DMS153 treated with DMSO at 0.1 percent for 48 hours (cell line): ENCODE results near the gene RMND5B.
A peak's percentile ranks its signal among the peaks of the same experiment; 100 is the strongest.
"Not testable (repeated sequence)": the region's sequence is repeated elsewhere in the genome, so short reads cannot be mapped to it uniquely, and the experiment has no call there.

Experiments
- DNase-seq: peaks from one replicate; lab custom pipeline; 2025; ENCODE audit not compliant: unreplicated experiment; lab: John Stamatoyannopoulos, UW

RMND5B gene, protein sequence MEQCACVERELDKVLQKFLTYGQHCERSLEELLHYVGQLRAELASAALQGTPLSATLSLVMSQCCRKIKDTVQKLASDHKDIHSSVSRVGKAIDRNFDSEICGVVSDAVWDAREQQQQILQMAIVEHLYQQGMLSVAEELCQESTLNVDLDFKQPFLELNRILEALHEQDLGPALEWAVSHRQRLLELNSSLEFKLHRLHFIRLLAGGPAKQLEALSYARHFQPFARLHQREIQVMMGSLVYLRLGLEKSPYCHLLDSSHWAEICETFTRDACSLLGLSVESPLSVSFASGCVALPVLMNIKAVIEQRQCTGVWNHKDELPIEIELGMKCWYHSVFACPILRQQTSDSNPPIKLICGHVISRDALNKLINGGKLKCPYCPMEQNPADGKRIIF

DNA sequence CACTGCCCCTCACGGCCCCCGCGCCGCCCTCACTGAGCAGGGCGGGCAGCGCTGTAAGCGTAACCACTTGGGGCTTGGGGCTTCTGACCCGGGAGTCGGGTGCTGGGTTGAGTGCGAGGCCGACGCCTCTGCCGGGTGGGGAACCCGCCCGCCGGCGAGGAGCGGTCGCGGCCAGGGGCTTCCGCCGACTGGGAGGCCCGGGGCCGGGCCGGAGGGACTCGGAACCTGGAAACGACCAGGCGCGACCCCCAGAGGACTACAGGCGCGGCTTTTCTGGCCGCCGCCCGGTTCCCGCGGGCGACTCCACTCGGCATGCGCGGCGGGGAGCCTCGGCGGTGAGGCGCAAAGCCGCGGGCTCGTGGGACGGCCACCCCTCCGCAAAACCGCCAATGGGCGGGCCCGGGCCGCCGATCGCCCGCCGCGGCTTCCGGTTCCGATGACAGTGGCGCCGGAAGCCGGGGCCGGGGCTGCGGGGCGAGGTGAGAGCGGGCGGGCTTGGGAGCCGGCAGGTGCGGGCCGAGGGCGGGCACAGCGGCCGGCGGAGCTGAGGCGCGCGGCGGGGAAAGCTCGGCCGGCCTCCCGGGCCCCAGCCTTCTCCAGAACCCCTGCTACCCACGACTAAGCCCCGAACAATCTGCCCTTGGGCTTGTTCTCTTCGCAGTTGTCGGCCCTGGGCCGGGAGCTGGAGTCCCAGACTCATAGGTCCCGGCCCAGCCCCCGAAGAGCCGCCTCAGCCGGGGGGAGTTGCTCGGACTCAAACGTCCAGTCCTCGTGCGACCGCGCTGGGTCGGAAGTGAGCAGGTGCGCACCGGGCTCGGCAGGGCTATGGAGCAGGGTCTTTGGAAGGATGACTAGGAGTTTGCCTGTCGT lies at the start of gene RMND5B:
TSS of gene RMND5B (plus strand) at position 439 of the 870 bp plus-strand sequence. CDS start 7,106 bp downstream, outside the sequence.
- DNase-seq, result peak; percentile 20

DNA sequence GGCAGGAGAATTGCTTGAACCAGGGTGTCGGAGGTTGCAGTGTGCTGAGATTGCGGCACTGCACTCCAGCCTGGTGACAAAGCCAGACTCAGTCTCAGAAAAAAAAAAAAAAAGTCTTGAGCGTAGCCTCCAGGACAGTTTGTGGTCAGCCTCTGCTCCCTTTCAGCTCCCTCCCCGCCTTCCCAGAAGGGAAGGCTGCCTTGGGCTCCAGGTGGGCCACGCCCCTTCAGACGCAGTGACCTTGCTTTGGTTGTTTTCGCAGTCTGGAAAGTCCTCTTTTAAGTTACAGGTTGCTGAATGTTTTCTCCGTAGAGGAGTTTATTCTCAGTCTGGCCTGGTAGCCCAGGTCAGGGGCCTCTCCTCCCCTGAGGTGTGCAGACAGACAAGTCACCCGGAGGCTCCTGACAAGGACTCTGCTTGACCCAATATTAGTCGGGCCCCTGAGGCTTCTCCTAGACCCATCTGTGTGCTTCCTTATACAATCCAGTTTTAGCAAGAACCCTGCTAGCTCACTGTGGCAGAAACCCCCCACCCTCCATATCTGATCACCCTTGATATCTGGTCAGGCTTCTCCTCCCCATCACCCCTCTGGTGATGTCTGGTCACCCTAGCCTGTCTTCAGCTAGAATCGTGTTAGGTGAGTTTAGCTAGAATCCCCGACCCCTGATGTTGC lies 49.1 kb upstream of the RMND5B start:
- no peak for DNase-seq

DNA sequence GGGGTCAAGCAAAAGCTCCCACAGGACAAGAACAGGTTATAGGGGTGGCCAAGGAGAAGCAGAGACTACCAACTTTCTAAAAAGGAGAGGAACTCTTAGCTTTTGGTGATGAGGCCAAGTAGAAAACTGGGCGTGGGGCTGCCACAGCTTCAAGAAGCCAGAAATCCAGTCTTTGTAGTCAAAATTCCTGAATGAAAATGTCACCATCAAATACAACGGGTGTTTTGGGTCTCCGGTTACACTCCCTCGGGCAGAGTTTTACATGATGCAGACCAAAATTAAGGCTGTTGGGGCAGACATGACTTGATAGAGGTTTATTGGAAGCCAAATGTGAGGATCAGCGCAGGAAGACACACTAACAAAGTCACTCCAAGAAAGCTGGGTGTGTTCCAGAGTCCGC lies 46.9 kb upstream of the RMND5B start:
- DNase-seq, result no peak

DNA sequence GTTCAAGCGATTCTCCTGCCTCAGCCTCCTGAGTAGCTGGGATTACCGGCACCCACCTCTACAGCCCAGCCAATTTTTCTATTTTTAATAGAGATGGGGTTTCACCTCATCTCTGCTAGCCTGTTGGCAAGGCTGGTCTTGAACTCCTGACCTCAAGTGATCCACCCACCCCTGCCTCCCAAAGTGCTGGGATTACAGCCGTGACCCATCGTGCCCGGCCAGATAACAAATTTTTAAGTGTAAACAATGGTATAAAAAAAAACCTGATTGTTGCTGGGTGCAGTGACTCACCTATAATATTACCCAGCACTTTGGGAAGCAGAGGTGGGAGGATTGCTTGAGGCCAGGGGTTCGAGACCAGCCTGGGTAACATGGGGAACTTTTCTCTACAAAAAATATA lies 45.5 kb upstream of the RMND5B start:
- no peak for DNase-seq

DNA sequence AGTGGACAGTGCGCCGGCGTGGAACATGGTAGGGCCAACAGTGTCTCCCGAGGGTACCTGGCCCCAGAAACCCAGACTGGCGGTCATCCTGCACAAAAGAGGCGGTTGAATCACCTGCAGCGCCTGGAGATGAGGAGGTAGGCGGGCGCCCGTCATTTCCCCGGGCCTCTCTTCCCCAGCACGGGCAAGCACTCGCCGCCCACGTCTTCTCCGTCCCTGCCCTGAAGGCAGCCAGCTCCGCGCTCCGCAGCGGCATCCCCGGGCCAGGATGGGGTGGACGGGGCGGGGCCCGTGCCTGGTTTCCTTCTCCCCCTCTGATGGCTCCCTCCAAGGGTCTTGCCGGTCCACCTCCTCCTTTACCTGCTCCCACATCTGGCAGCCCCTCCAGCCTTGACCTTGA lies 44.5 kb upstream of the RMND5B start:
- DNase-seq, result no peak

DNA sequence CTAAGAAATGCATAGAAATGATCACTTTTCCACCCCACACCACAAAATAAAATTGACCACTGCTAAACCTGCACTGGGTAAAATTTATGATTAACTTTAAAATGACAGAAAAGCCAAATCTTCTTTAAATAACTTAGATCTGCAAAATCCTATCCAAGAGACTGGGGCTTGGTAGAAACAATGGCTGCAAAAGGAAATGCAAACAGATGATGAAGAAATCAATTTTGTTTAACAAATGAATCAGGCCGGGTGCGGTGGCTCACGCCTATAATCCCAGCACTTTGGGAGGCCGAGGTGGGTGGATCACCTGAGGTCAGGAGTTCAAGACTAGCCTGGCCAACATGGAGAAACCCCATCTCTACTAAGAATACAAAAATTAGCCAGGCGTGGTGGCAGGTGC lies 43.6 kb upstream of the RMND5B start:
- DNase-seq, result not testable (repeated sequence)

DNA sequence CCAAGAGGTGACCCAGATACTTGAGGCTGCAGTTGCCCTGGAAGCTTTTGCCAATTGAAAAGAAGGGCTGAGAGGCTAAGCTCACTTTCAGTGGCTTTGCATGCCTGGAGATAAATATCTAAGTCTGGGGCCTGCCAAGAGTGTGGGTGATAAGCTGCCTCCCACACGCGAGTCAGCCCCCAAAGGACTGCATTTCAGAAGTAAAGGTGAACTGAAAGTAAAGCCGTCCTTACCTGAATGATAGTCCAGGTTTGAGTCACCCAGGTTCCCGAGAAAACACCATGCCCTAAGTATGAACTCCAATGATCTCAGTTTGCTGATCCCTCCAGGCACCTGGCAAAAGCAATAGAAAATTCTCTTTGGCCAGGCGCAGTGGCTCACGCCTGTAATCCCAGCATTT lies 40.0 kb upstream of the RMND5B start:
- no peak for DNase-seq

DNA sequence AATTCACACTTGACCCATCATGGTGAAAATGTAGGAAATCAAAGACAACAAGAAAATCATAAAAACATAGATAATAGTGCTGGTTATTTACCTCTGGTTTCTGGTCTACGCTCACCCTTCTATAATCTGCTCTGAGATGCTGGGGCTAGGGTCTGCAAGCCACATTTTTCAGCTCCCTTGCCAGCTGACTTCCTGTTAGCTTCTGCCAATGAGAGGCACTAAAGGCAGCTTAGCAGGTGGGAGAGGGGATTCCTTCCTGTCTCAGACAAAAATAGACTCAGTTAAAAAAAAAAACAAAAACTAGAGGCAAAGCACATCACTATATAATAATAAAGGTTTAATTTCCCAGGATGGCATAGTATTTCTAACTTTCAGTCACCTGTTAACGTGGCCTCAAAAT lies 37.7 kb upstream of the RMND5B start:
- DNase-seq, result no peak

DNA sequence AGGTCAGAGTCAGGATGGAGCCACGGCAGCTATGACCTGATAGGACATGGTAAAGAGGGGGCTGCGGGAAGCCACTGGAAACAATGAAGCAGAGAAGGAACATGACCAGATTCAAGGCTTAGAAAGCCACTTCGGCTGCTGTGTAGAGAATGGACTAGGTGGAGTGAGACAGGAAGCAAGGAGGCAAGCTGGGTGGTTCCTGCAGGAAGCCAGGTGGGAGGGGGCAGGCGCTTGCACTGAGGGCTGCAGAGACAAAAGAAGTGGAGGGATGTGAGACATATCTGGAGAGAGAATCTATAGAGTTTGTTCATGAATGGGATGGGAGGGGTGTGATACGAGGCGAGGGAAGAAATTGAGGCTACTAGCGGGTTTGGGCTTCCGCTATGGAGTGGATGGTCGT lies 36.5 kb upstream of the RMND5B start:
- DNase-seq, result no peak

DNA sequence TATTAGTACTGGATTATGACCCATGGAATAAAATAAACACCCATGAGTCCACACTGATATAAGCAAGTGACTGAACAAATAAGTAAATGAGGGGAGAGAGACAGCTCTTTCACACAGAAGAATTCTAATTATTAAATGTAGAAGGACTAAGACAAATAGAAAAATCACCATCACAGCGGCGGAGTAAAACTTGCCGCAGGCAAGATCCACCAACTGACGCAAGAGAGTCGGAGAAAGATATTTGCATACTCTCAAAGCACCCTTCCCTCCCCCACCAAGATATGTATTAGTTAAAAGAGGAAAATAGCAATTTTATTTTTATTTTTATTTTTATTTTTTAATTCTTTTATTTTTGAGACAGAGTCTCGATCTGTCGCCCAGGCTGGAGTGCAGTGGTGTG lies 32.1 kb upstream of the RMND5B start:
- no peak for DNase-seq

DNA sequence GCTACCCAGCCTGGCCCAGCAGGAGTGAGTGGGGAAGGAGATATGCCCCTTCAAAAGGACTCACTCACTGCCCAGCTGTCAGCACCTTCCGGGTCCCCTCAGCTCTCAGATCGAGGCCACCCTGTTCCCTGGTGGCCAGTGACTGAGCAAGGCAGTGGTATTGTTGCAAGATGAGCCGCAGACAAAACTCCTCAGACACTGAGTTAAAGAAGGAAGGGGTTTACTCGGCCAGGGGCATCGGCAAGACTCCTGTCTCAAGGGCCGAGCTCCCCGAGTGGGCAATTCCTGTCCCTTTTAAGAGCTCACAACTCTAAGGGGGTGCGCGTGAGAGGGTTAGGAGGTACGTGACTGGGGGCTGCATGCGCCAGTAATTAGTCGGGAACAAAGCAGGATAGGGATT lies 27.2 kb upstream of the RMND5B start:
- no peak for DNase-seq

DNA sequence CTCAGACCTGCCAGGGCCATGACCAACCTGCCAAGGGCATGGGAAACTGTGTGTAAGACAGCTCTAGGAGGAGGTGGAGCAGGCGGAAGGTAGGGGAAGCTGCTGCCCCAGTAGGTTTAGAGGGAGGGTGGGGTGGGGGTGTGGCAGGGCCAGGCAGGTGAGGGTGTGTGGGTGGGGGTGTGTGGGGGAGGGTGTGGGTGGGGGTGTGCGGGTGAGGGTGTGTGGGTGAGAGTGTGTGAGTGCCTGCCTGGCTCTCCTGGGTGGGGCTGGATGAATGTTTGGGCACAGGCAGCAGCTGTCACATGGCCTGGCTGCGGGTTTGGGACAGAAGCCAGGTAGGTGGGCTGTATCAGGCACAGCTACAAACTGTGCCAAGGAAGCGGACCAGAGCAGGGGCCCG lies 26.3 kb upstream of the RMND5B start:
- no peak for DNase-seq

DNA sequence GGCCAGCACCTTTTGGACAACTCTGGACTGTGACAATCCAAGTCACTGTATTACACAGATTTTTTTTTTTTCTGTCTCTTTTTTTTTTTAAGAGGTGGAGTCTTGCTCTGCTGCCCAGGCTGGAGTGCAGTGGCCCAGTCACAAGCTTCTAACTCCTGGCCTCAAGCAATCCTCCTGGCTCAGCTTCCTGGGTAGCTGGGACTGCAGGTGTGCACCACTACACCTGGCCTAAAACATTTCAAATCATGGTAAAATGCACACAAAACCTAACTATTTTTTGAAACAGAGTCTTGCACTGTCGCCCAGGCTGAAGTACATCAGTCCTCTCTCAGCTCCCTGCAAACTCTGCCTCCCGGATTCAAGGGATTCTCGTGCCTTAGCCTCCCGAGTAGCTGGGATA lies 24.7 kb upstream of the RMND5B start:
- DNase-seq, result no peak

DNA sequence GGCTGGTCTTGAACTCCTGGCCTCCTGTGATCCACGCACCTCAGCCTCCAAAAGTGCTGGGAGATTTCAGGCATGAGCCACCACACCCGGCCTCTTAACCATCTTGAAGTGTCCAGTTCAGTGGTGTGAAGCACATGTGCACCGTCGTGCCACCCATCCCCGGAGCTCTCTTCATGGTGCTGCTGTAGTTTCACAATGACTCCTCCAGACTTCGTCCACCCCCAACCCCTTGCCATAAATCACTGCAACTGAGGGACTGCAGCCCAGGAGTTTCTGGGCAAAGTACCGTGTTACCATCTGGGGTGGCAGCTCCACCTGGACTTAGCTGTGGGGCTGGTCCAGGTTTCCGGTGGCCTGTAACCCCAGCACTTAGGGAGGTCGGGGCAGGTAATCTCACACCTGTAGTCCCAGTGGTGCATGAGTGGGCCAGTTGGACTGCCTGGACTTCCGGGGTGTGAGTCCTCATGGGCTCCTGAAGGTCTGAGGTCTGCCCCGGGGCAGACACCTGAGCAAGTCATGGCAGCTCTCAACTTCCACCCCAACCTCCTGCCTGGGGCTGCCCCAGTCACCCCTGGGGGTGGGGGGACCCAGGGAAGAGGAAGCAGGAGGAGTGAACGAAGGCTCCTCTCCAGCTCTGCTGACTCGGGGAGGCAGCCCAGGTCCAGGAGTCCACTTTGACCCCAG lies 24.1 kb upstream of the RMND5B start:
- no peak for DNase-seq

DNA sequence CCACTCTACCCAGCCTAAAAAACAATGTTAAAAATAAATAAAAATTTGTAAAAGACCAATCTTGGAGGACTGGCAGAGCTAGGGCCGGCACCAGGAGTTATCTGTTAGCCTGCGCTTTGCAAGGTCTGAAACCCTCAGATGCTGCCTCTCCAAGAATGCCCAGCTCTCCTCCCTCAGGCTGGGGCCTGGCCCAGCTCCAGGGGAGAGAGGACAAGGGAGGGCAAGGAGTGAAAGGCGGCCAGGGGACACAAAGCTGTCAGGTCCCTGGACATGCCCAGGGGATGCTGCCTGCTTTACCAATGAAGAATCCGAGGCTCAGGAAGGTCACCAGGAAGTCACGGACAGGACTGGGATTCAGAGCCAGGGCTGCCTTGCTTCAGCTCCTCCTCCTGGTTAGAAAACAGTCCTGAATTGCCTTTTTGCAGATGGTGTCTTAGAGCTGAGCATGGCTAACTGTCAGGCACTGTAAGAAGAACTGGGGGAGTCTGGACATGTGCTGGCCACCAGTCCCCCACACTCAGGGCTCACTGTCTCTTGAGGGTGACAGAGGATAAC lies 23.0 kb upstream of the RMND5B start:
- no peak for DNase-seq

DNA sequence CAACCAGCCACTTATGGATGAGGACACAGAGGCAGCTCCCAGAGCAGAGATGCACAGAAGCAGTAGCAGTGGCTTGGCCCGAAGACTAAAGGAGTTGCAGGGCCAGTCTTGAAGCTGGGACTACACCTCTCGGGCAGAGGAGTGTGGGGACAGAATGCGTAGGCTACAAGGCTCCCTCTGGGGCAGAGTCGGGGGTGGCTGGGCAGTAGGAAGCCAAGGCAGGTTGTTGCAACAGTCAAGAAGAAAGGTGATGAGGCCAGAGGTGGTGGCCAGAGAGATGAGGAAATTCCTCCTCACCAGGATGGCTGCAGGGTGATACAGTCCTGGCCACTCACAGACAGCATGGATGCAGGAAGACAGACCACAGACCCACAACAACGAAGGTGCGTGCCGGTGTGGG lies 22.4 kb upstream of the RMND5B start:
- no peak for DNase-seq

DNA sequence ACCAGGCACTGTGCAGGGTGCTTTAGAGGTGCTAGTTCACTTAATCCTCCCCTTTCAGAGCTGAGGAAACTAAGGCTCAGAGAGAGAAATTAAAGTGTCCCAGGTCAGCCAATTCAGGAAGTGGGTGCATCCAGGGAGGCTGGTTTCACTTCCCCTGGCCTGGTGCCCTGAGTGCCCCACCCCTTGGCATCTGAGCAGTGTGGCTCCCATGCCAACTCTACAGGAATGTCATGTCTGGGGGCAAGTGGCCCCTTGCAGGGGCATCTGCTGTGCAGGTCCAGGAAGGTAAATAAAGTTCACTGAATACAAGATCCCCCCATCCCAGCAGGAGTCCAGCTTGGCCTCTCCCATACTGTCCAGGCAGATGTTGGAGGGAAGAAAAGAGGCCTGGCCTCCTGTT lies 21.8 kb upstream of the RMND5B start:
- DNase-seq, result no peak

DNA sequence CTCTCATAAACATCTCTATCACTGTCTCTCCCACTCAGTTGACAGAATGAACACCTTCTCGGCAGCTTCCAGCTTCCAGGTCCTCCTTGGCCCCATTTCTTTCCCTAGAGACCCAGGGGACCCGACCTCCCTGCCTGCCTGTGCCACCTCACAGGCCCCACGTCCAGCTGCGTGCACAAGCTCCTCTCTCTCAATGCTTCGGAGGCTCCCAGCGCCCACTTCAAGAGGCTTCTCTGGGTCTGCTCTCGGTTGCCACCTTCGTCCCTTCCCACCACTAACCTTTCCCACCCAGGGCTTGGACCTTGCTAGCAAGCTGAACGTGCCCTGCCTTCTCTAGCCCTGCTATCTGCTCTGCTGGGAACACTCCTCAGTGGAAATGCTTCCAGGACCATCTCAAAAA lies 20.3 kb upstream of the RMND5B start:
- DNase-seq, result no peak

DNA sequence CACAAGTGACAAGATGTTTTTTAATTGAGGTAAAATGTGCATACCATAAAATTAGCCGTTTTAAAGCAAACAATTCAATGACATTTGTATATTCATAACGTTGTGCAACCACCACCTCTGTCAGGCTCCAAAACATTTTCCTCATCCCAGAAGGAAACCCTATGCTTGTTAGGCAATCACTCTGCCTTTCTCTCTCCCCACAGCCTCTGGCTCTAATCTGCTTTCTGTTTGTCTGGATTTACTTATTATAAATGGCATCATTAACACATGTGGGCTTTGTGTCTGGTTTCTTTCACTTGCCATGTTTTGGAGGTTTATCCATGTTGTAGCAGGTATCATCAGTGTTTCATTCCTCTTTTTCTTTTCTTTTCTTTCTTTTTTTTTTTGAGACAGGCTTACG lies 18.9 kb upstream of the RMND5B start:
- DNase-seq, result no peak

DNA sequence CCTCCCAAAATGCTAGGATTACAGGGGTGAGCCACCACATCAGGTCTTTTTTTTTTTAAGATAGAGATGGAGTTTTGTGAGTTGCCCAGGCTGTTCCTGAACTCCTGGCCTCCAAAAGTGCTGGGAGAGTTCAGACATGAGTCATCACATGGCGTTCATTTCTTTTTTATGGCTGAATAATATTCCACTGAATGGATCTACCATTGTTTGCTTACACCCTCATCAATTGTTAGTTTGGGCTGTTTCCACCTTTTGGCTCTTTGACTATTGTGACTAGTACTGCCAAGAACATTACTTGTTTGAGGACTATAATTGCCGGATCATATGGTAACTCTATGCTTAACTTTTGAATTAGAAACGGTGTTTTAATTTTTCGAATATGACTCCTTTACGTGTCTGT lies 18.3 kb upstream of the RMND5B start:
- DNase-seq, result no peak
